ENCODE results near the gene XYLT1. TPM values are rescaled to one million over a fixed set of nuclear protein-coding genes. Genes with fewer than 3 reads are reported as not detected.

Gene XYLT1
- total RNA-seq, 1 experiment from 2014 or later, result 1.7 TPM

DNA sequence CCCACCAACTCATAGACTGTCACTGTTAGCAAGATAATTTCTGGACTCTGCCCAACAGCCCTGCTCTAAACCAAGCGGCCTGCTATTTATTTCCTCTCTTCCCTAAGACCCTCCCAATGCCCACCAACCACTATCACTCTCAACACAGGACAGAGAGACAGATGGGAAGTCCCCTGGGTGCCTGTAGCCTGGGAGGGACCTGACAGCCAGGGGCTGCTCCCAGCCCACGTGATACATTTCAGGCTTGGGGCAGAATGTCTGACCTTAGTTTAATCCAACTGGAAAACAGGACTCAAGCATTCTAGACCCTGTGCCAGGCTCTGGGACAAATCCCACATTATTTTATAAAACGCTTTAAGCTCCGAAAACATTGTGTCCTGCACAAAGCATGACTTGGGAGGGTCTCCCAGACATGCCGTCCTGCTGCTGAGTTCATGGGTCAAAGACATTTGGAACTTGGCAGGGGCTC lies 23.6 kb downstream of the XYLT1 start:
- no peak for TF ChIP-seq EZH2 (IDR thresholded peaks at IDR 0.05; ENCODE audit: low read depth)
- TF ChIP-seq, protein P1, sequence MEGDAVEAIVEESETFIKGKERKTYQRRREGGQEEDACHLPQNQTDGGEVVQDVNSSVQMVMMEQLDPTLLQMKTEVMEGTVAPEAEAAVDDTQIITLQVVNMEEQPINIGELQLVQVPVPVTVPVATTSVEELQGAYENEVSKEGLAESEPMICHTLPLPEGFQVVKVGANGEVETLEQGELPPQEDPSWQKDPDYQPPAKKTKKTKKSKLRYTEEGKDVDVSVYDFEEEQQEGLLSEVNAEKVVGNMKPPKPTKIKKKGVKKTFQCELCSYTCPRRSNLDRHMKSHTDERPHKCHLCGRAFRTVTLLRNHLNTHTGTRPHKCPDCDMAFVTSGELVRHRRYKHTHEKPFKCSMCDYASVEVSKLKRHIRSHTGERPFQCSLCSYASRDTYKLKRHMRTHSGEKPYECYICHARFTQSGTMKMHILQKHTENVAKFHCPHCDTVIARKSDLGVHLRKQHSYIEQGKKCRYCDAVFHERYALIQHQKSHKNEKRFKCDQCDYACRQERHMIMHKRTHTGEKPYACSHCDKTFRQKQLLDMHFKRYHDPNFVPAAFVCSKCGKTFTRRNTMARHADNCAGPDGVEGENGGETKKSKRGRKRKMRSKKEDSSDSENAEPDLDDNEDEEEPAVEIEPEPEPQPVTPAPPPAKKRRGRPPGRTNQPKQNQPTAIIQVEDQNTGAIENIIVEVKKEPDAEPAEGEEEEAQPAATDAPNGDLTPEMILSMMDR (conservative IDR thresholded peaks at IDR 0.05), result no peak
- no peaks in the 10 kb centered on the region for H3K9me3 ChIP-seq (ENCODE audit: insufficient read depth, low read depth)
- H3K36me3 ChIP-seq (ENCODE audit: low read depth), result no peaks in the 10 kb centered on the region
- no peak overlapping the region for H2AFZ ChIP-seq
- H3K4me2 ChIP-seq, result no peak overlapping the region
- H3K79me2 ChIP-seq (ENCODE audit: low read depth), result no peaks in the 10 kb centered on the region
- no peaks in the 10 kb centered on the region for H4K20me1 ChIP-seq (ENCODE audit: insufficient read depth)
- no TSS peak for BruUV-seq (replicated peaks)
- no peak overlapping the region for H3K4me3 ChIP-seq
- H3K4me1 ChIP-seq (replicated peaks; ENCODE audit: insufficient read depth), result no peaks in the 10 kb centered on the region
- no peak for DNase-seq
- intact Hi-C loops (cut with micrococcal nuclease; ENCODE audit: unreplicated experiment), result no loop called here
- H3K27ac ChIP-seq, result no peak overlapping the region
- H3F3A ChIP-seq (ENCODE audit: insufficient read depth, low read depth), result no peaks in the 10 kb centered on the region
- ChIA-PET CTCF (no interaction called here), POLR2A (ENCODE audit: unreplicated experiment) (no interaction called here)
- peaks cover 28% of the 10 kb centered on the region for H3K27me3 ChIP-seq (ENCODE audit: insufficient read depth, low read depth)
- no peaks in the 10 kb centered on the region for H3K9me2 ChIP-seq (ENCODE audit: insufficient read depth)

DNA sequence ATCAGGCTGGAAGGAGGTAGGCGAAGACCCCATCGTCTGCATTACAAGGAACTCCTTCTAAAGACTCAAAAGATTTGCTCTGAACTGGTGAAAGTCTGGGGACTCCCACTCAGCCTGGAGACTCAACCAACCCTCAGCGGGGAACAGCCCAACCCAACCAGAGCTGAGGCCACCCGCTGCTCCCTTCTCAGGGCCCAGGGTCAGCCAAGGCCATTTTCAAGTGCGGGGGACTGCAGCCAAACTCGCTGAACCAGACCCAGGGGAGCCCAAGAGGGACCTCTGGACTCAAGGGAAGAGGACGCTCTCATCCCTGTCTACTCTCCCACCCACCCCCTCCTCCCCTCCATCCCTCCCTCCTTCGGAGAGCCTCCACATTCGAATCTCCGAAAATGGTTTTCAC lies 24.1 kb downstream of the XYLT1 start:
- BruUV-seq (replicated peaks), result no TSS peak
- no peak overlapping the region for H3K27ac ChIP-seq
- intact Hi-C loops (cut with micrococcal nuclease; ENCODE audit: unreplicated experiment), result no loop called here

DNA sequence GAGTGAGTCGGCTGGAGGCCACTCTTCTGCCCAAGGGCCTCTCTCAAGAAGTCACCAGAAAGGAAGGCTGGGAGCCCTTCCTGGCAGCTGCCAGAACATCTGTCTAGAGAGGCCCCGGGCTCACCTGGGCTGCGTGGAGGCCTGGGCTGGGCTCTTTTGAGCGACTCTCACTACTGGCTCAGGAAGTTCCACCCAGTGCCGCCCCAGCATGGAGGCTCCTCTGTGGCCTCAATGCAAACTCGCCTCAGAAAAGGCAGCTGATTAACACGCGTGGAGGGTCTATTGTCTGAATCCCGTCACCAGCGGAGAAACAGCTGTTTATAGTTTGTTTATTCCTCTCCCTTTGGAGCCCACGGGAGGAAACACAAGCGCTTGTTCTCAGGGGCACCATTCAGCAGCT lies 25.3 kb downstream of the XYLT1 start:
- no TSS peak for BruUV-seq (replicated peaks)
- TF ChIP-seq EZH2 (IDR thresholded peaks at IDR 0.05; ENCODE audit: low read depth), result no peak
- TF ChIP-seq, protein P1 (conservative IDR thresholded peaks at IDR 0.05), result no peak
- H3K4me2 ChIP-seq, result no peak overlapping the region
- no peaks in the 10 kb centered on the region for H3K36me3 ChIP-seq (ENCODE audit: low read depth)
- no peak overlapping the region for H3K27ac ChIP-seq
- no peaks in the 10 kb centered on the region for H3K9me2 ChIP-seq (ENCODE audit: insufficient read depth)
- peaks cover 19% of the 10 kb centered on the region for H3K27me3 ChIP-seq (ENCODE audit: insufficient read depth, low read depth)
- ChIA-PET POLR2A (ENCODE audit: unreplicated experiment) (no interaction called here), CTCF (no interaction called here)
- no peaks in the 10 kb centered on the region for H3K79me2 ChIP-seq (ENCODE audit: low read depth)
- intact Hi-C loops (cut with micrococcal nuclease; ENCODE audit: unreplicated experiment), result no loop called here
- DNase-seq, result no peak
- no peaks in the 10 kb centered on the region for H3K4me1 ChIP-seq (replicated peaks; ENCODE audit: insufficient read depth)
- no peaks in the 10 kb centered on the region for H4K20me1 ChIP-seq (ENCODE audit: insufficient read depth)
- H3K9me3 ChIP-seq (ENCODE audit: insufficient read depth, low read depth), result no peaks in the 10 kb centered on the region
- no peaks in the 10 kb centered on the region for H3F3A ChIP-seq (ENCODE audit: insufficient read depth, low read depth)
- no peak overlapping the region for H3K4me3 ChIP-seq
- H2AFZ ChIP-seq, result no peak overlapping the region

More for the DNA sequence above, 24.1 kb downstream of the XYLT1 start:
- TF ChIP-seq, protein P1 (conservative IDR thresholded peaks at IDR 0.05), result no peak
- TF ChIP-seq EZH2 (IDR thresholded peaks at IDR 0.05; ENCODE audit: low read depth), result no peak
- no peaks in the 10 kb centered on the region for H3K4me1 ChIP-seq (replicated peaks; ENCODE audit: insufficient read depth)
- no peak overlapping the region for H3K4me3 ChIP-seq
- POLR2A ChIA-PET (ENCODE audit: unreplicated experiment), result no interaction called here
- CTCF ChIA-PET, result no interaction called here
- H3K79me2 ChIP-seq (ENCODE audit: low read depth), result no peaks in the 10 kb centered on the region
- no peak for DNase-seq
- no peaks in the 10 kb centered on the region for H3K36me3 ChIP-seq (ENCODE audit: low read depth)
- H4K20me1 ChIP-seq (ENCODE audit: insufficient read depth), result no peaks in the 10 kb centered on the region
- no peaks in the 10 kb centered on the region for H3F3A ChIP-seq (ENCODE audit: insufficient read depth, low read depth)
- peaks cover 26% of the 10 kb centered on the region for H3K27me3 ChIP-seq (ENCODE audit: insufficient read depth, low read depth)
- no peak overlapping the region for H3K4me2 ChIP-seq
- H3K9me3 ChIP-seq (ENCODE audit: insufficient read depth, low read depth), result no peaks in the 10 kb centered on the region
- no peak overlapping the region for H2AFZ ChIP-seq
- H3K9me2 ChIP-seq (ENCODE audit: insufficient read depth), result no peaks in the 10 kb centered on the region

Data from PC-9 (cell line).